HG02852 (cell line): ENCODE measurements around the gene PPP1R14D.
A peak's percentile ranks its signal among the peaks of the same experiment; 100 is the strongest.

Experiments
- ATAC-seq: cut with Tn5 transposase; IDR thresholded peaks from one replicate; pipeline ENCODE4 v1.9.1; 2021; ENCODE audit warnings: mild to moderate bottlenecking, moderate library complexity; ENCODE audit not compliant: unreplicated experiment

PPP1R14D gene

GRCh38 chr15:40853241-40853890, 24.9 kb upstream of the PPP1R14D start:
- ATAC-seq, result no peak

DNA sequence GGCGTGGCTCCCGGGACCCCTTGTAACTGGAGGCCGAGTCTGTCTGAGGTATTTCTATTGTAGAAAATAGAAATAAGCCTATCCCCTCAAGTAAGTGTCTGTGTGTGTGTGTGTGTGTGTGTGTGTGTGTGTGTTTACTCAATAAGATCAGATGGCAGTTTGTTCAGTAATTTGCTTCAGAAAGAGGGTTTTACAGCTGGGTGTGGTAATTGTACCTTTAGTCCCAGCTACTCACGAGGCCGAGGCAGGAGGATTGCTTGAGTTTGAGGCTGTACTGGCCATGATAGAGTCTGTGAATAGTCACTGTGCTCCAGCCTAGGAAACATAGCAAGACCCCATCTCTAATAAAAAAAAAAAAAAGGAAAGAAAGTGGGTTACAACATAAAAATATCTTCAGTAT, 24.0 kb upstream of the PPP1R14D start:
- no peak for ATAC-seq

- no peak for ATAC-seq
Observed at GRCh38 chr15:40850576-40851112, 22.1 kb upstream of the PPP1R14D start.

- peak; percentile 59 for ATAC-seq
Observed at GRCh38 chr15:40847223-40847961, 18.9 kb upstream of the PPP1R14D start.

GRCh38 chr15:40846841-40847222, 18.3 kb upstream of the PPP1R14D start:
- ATAC-seq, result no peak

DNA sequence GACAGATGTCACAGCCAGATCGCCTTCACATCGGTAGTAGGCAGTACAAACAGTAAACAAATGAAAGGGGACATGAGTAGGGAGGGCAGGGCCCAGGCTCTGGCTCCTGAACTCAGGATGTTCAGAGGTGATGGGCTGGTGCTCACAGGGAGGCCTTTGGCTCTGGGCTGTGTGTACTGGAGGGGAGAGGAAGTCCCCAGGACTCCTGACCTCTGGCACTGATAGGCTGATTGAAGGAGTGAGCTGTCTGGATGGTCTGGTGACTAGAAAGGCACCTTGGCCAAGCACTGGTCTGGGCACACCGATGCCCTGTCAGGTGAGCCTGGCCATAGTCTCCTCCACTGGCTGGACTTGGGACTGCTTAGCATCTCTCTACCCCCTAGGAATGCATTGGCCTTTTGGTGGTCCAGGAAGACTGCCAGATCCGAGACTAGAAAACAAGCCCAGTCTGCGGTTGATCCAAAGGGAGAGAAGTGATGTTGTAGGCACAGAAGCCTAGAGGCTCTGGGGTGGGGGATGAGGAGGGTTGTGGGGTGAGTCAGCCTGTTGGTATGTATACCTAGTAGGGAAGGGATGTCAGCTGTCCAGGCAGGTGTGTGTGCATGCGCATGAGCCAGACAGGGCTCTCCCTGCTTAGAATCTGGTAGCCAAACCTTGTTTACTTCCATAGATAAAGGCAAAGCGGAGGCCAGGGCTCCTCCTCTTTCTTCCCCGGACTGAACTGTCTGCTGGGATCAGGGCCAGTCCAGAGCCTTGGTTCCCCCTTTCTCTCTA, 17.2 kb upstream of the PPP1R14D start:
- no peak for ATAC-seq

- no peak for ATAC-seq
Observed at GRCh38 chr15:40845036-40845435, 16.5 kb upstream of the PPP1R14D start.

- ATAC-seq, result no peak
Observed at GRCh38 chr15:40844696-40845030, 16.2 kb upstream of the PPP1R14D start.

DNA sequence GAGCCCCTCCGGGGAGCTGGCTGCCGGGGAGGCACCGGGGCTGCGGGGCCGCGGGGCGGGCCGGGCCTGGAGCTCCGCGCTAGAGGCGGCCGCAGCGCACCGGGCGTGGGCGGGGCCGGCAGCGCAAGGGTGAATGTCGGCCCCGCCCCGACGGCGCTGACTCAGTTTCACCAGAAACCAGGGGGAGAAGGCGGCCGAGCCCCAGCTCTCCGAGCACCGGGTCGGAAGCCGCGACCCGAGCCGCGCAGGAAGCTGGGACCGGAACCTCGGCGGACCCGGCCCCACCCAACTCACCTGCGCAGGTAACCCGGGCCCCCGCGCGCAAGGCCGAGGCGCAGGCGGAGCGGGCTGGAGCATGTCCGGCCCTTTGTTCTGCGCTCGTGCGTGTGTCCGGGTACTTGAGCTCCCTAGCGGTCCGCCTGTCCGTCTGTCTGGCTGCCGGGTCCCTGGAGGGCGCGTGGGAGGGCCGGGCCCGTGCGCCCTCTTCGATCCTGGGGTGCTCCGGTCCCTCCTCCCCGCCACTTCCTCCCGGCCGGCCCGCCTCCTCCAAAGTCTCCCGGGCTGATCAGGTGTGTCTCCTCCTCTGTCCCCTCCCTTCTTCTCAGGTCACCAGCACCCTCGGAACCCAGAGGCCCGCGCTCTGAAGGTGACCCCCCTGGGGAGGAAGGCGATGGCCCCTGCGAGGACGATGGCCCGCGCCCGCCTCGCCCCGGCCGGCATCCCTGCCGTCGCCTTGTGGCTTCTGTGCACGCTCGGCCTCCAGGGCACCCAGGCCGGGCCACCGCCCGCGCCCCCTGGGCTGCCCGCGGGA, 15.6 kb upstream of the PPP1R14D start, which contains the start of gene SPINT1:
TSS of gene SPINT1 (plus strand) at position 164 of the 811 bp plus-strand sequence. CDS start at position 671, 507 bp downstream.
- ATAC-seq, result no peak

- ATAC-seq, result no peak
Observed at GRCh38 chr15:40843261-40843884, 14.9 kb upstream of the PPP1R14D start.

GRCh38 chr15:40841741-40842140, 13.2 kb upstream of the PPP1R14D start:
- no peak for ATAC-seq

DNA sequence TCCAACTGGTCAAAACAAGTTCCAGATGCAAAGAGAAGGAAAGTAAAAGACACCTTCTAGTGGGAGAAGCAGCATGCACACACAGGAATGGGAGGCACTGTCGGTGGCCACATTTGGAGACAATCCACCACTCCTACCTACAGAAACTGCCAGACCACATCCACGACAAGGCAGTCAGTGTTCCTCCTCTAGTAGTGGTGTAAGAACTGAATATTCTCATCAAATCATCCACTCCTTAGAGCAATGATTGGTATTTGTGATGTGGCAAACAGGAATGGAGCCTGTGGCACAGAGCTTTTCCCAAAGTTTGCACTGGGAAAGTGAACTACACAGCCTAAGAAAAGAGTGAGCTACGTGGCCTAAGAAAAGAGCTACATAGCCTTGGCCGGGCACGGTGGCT, 10.2 kb upstream of the PPP1R14D start:
- no peak for ATAC-seq

- no peak for ATAC-seq
Observed at GRCh38 chr15:40836020-40836419, 7.5 kb upstream of the PPP1R14D start.

GRCh38 chr15:40832903-40833302, 4.4 kb upstream of the PPP1R14D start:
- no peak for ATAC-seq

GRCh38 chr15:40831861-40832260, 3.4 kb upstream of the PPP1R14D start:
- ATAC-seq, result no peak

GRCh38 chr15:40830884-40831283, 2.4 kb upstream of the PPP1R14D start:
- ATAC-seq, result no peak

DNA sequence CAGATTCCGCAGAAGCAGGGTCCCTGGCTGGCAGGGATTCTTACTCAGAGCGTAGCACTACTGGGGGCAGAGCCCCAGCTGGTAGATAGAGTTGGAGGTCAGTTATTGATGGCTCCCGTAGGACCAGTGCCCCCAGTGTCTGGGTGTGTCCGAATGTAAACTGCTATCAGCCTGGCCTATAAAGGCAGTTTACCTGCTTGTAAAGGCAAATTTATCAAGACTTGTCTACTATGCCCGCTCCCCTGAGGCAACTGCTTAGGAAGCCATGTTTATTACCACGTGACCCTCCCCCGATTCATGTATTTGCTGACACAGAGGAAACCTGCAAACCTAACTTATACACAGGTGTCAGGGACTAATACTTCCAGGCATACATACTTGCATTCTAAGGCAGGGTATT, 607 bp upstream of the PPP1R14D start:
- no peak for ATAC-seq

- no peak for ATAC-seq
Observed at GRCh38 chr15:40826423-40827075, 2.0 kb downstream of the PPP1R14D start.

DNA sequence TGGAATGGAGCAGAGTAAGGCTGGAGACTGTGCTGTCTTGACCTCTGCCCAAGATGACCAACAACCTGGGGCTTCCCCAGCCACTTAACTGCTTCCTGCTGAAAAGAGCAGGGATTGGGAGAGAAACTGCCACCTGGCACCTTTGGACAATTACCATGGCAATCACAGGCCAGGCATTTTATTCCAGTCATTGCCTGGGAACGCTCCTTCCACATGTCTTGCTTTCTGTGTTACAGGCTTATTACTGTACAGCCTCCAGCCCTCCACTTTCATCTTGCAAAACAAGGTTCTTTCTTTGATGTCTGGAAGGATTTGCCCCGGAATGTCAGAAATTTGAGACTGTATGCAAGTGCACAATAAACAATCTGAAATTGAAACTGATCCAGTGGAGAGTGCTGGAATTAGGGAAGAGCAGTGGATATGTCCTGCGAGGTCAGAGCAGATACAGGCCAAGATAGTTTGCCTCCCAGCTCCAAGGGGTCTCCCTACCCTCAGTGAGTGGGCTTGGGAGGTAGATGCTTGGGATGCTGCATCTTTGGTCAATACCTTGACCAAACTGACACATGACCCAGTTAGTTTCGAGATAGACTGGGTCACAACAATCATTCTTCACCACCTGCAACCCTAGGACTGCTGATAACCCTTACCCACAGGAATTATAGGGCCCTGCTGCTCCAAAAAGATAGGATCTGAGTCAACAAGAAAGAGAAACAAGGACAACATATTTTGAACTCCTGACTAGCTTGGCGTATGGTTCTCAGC, 2.7 kb downstream of the PPP1R14D start:
- ATAC-seq, result no peak
